Measurements from ENCODE around the gene ZNF534.
A peak's percentile ranks its signal among the peaks of the same experiment; 100 is the strongest.
"Not testable (repeated sequence)": the region's sequence is repeated elsewhere in the genome, so short reads cannot be mapped to it uniquely, and the experiment has no call there.

The ZNF534 gene

DNA sequence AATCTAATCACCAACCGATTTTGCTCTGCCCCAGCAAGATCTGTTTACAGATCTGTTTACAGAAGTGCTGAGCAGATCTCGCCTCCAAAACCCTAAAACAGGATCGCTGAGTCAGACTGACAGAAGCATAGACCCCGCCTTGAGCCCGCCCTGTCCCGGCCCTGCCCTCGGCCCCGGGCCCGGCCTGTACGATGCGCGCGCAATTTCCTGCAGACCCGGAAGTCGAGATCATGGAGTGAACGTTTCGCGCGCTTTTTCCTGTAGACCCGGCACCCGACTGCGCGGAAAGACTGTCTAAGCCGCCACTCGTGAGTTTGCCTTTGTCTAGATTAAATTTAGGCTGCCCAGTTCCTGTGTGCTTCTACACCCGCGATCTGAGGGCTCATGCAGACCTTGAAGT is at the start of gene ZNF534:
ZNF534 (plus strand) TSS at position 212 of the 400 bp plus-strand sequence. CDS start 2,327 bp downstream, outside the sequence.
- no peak for DNase-seq

DNA sequence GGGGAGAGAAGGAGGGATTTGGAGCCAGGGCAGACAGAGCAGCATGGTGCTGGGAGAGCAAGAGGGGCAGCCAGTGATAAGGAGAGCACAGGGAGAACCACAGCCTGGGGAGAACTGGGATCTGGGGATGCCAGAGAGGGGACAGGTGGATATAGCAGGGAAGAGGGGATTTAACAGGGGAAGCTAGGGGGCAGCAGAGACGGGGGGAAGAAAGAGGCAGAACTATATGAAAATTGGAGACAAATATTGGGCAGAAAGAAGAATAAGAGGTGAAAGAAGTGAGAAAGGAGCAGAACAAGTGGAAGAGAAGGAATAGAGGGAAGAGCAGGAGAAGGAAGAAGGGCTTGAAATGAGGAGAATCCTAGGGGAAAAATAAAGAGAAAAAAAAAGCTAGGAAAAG is 37.8 kb upstream of the ZNF534 start:
- no peak for DNase-seq

- DNase-seq = peak; percentile 96
Measured at GRCh38 chr19:52397310-52398080, 31.5 kb upstream of the ZNF534 start, which contains the start of gene ZNF528. Gene ZNF528, plus strand, starts transcription at chr19:52397849. Its CDS starts 4,165 bp downstream, at chr19:52402014.

- DNase-seq = no peak
Measured at GRCh38 chr19:52398081-52398441, 30.9 kb upstream of the ZNF534 start.

DNA sequence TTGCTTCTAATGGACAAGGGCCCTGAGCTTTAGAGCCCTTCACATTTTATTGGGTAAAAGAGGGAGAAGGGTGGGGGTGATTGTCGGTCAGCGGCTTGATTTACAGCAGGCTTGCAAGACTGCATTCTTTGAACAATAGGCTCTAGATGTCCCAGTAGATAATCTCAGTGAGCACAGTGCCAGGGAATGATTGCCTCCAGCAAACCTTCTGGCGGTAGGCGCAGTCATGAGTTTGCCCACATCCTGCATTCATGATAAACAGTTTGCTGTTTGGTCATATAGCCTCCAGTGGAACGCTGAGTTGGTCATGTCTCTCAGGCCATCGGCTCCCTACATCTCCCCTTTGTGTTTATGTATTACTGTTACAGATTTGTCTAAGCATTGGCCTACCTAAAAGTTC is 18.7 kb upstream of the ZNF534 start:
- DNase-seq = no peak

DNA sequence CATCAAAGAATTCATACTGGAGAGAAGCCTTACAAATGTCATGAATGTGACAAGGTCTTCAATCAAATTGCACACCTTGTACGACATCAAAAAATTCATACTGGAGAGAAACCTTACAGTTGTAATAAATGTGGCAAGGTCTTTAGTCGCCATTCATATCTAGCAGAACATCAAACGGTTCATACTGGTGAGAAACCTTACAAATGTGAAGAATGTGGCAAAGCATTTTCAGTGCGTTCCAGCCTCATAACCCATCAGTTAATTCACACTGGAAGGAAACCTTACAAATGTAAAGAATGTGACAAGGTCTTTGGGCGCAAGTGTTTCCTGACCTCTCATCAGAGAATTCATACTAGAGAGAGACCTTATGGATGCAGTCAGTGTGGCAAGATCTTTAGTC is 13.2 kb upstream of the ZNF534 start:
- no peak for DNase-seq

- DNase-seq = no peak
Measured at GRCh38 chr19:52442179-52442578, 13.2 kb downstream of the ZNF534 start.

GRCh38 chr19:52444506-52444905 is 15.6 kb downstream of the ZNF534 start:
- DNase-seq = no peak

DNA sequence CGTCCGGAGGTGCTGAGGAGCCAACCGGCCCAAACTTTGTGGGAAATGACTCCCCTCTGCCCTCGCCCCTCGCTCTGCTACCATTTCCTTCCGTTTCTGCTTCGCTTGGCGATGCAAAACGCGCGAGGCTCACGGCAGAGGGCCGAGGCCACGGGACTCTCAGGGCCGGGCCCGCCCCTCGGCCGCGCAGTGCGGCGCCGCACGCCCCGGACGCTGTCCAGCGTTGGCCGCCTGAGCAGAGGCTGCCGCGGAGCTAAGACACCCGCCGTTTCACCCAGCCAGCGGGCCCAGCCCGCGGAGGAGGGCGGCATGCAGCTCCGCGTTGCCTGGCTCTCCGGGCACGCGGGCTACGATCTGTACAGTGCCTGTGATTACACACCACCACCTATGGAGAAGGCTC is 22.3 kb downstream of the ZNF534 start:
- DNase-seq = no peak

DNA sequence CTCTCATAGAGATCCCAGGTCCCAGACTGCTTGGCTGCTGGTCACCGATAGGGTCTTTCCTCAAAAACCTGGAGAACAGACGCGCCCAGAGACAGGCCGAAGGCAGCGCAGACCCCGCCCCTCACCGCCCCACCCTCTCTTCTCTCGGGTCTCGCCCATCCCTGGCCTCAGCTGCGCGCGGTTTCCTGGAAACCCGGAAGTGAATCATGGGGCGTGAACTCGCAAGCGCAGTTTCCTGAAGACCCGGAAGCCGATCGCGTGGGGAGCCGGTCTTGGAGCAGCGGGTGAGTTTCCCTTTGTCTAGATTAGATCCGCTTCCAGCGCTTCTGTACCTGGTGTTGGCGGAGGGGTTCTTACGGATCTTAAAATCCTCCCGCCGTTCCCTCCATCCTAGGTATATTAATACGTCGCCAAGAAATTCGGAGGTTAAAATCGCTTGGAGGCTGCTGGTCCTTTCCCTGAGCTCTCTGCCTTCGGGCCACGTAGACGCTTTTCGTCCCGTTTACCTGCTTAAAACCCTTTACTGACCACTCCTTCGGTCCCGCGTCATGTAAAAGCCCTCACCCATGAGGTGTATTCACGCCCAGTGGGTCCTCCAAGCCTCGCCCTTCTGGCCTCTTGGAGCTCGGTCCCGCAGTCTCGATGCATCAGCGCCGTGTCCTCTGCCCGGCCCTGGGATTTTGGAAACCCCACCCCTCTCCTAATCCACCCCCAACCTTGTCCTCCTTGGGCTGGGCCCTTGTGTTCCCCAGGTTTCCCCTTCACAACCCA is 24.6 kb downstream of the ZNF534 start, which contains the start of gene ZNF578:
ZNF578 (plus strand) TSS at position 230 of the 771 bp plus-strand sequence. CDS start 48,293 bp downstream, outside the sequence.
- DNase-seq = peak; percentile 67 to 76

DNA sequence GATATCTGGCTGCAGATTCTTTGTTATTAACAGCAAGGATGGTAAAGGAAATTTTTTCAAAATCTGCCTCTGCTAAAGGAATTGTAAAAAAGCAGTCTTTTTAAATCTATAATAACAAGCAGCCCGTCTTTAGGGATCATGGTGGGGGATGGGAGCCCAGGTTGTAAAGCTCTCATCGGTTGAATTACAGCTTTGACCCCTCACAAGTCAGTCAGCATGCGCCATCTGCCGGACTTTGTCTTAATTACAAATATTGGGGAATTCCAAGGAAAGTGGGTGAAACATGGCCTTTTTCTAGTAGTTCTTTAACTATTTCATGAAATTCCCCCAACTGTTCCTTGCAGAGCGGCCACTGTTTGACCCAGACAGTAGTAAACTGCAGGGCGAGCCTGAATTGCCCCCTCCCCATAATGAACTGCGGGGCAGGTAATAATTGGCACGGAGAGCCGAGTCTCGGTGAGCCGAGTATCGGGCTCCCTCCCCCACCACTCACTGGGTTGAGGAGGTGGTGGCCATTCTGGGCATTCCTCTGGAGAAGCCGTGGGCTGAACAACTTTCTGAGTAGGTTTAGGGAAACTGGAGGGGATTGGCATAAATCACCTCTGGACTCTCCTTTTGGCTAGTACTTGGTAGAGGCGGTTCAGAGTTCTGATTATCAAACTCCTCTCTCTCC is 36.0 kb downstream of the ZNF534 start:
- DNase-seq = no peak

DNA sequence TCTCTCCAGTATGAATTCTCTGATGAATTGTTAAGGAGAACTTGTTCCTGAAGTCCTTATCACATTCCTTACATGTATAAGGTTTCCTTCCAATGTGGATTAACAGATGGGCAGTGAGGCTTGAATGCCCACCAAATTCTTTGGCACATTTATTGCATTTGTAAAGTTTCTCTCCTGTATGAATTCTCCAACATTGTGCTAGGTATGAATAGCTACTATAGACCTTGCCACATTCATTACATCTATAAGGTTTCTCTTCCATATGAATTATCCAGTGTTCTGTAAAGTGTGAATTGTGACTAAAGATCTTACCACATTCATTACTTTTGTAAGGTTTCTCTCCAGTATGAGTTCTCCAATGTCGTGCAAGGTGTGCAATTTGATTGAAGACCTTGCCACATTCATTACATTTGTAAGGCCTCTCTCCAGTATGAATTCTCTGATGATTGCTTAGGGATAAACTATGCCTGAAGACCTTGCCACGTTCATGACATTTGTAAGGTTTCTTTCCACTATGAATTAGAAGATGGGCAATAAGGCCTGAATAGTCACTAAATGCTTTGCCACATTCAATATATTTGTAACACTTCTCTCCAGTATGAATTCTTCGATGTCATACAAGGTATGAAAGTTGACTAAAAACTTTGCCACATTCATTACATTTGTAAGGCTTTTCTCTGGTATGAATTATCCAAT is 44.9 kb downstream of the ZNF534 start:
- DNase-seq = no peak

- no peak for DNase-seq
Measured at GRCh38 chr19:52474351-52475127, 45.6 kb downstream of the ZNF534 start.

DNA sequence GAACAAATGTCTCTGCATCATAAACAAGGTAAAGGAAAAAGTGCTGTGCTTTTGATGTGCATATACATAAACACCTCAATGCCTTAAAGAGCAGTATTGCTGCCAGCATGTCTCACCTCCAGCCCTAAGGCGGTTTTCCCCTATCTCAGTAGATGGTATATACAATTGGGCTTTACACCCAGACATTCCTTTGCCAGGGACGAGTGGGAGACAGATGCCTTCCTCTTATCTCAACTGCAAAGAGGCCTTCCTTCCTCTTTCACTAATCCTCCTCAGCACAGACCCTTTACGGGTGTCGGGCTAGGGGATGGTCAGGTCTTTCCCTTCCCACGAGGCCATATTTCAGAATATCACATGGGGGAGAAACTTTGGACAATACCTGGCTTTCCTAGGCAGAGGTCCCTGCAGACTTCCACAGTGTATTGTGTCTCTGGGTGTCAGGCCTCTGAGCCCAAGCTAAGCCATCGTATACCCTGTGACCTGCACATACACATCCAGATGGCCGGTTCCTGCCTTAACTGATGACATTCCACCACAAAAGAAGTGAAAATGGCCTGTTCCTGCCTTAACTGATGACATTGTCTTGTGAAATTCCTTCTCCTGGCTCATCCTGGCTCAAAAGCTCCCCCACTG is 55.3 kb downstream of the ZNF534 start:
- not testable (repeated sequence) for DNase-seq

DNA sequence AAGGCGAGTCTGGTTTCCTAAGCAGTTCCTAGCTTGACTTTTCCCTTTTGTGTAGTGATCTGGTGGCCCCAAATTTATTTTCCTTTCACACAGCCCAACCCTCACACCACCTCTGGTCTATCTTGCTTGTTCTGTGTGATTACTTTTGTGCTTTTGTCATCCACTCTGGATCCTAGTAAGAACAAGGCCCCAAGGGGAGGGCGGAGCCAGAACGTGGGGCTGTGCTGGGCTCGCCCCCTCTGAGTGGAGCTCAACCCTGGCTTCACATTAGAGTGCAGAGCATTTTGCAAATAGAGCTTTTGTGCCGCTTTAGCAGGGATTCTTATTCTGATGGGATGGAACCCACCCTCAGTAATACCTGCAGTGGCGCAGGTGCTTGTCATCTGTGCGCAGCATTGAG is 56.1 kb downstream of the ZNF534 start:
- DNase-seq = not testable (repeated sequence)

DNA sequence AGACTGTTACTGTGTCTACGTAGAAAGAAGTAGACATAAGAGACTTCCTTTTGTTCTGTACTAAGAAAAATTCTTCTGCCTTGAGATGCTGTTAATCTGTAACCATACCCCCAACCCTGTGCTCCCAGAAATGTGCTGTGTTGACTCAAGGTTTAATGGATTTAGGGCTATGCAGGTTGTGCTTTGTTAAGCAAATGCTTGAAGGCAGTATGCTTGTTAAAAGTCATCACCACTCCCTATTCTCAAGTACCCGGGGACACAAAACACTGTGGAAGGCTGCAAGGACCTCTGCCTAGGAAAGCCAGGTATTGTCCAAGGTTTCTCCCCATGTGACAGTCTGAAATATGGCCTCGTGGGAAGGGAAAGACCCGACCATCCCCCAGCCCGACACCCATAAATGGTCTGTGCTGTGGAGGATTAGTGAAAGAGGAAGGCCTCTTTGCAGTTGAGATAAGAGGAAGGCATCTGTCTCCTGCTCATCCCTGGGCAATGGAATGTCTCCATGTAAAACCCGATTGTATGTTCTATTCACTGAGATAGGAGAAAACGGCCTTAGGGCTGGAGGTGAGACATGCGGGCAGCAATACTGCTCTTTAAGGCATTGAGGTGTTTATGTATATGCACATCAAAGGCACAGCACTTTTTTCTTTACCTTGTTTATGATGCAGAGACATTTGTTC is 56.8 kb downstream of the ZNF534 start:
- not testable (repeated sequence) for DNase-seq

- DNase-seq = peak; percentile 19 to 25
Measured at GRCh38 chr19:52492201-52492993, 63.4 kb downstream of the ZNF534 start.

GRCh38 chr19:52492994-52493470 is 64.1 kb downstream of the ZNF534 start:
- peak; percentile 15 to 17 for DNase-seq

DNA sequence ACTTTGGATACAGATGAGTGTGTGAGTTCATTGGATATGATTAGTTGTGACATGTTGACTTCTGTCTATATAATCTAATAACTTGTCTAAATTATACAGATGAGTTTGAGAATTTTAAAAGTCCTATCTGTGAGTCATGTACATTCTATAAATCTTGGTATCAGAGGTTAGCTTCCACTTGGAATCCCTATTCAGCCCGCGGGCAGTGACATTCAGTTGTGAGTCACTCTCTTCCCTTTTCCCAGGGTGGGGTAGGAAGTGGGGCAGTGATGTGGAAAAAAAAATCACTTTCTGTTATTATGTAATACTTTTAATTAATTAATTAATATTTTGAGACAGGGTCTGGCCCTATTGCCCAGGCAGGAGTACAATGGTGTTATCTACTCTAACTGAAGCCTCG is 65.6 kb downstream of the ZNF534 start:
- DNase-seq = no peak

DNA sequence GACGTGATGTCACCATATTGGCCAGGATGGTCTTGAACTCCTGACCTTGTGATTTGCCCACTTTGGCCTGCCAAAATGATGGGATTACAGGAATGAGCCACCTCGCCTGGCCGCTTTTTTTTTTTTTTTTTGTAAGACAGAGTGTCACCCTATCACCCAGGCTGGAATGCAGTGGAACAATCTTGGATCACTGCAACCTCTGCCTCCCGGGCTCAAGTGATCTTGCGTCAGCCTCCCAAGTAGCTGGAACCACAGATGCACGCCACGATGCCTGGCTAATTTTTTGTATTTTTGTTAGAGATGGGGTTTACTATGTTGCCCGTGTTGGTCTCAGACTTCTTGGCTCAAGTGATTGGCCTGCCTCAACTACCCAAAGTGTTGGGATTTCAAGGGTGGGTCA is 69.6 kb downstream of the ZNF534 start:
- DNase-seq = no peak

All from activated T-cell treated with anti-CD3 and anti-CD28 coated beads, Interleukin-2, amount 50 U/mL, for 48 hours (primary cell).